Measurements from ENCODE around the gene ITPR3. TPM values are rescaled to one million over a fixed set of nuclear protein-coding genes. Genes with fewer than 3 reads are reported as not detected.

The ITPR3 gene
- total and polyA plus RNA-seq, 2 experiments from 2014 or later: 4.9 to 10.4 TPM

DNA sequence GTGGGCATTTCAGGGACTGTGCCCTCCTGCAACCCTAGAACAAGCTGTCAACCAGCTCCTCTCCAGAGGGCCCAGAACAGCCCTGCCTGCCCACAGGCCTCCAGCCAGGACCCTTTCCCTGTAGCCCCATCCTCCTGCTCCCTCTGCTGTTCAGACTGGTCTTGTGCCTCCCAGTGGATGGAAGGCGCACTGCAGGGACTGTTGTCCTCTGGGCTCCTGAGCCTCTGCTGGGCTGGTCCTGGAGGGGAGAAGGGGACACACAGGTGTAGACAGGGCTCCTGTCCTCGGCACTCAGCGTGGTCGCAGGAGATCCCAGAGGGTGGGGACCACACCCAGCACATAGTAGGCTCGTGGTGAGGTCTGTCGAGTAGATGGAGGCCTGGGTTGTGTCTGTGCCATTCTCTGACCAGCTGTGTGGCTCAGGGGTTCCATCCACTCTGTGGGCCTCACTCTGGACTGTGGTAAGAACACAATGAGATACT lies 11.5 kb downstream of the ITPR3 start:
- H3F3A ChIP-seq (ENCODE audit: insufficient read depth): no peaks in the 10 kb centered on the region
- H3K36me3 ChIP-seq (ENCODE audit: low read depth): no peaks in the 10 kb centered on the region
- H3K4me2 ChIP-seq (ENCODE audit: unreplicated experiment): no peak overlapping the region
- no peak overlapping the region for H3K4me3 ChIP-seq
- no peak overlapping the region for H3K9ac ChIP-seq
- peaks cover 10% of the 10 kb centered on the region for H3K4me1 ChIP-seq (ENCODE audit: insufficient read depth)
- no peaks in the 10 kb centered on the region for H3K27me3 ChIP-seq (replicated peaks; ENCODE audit: insufficient read depth)
- H3K9me2 ChIP-seq (ENCODE audit: insufficient read depth): no peaks in the 10 kb centered on the region
- H3K79me2 ChIP-seq (ENCODE audit: insufficient read depth): no peaks in the 10 kb centered on the region
- H3K27ac ChIP-seq: no peak overlapping the region
- TF ChIP-seq EZH2phosphoT487 (IDR thresholded peaks at IDR 0.05; ENCODE audit: insufficient read depth, low read depth): no peak
- TF ChIP-seq EZH2 (IDR thresholded peaks at IDR 0.05; ENCODE audit: insufficient read depth, poor library complexity, severe bottlenecking): no peak
- WGBS, 2 experiments (ENCODE audit: low coverage in 1 of 2, low lambda C conversion rate in 2 of 2, missing lambda C conversion rate in 2 of 2): 35 to 64% methylated on average over 3 to 6 of the region's 6 CpGs
- H4K20me1 ChIP-seq (ENCODE audit: insufficient read depth): no peaks in the 10 kb centered on the region
- DNase-seq: peak; percentile 69
- H3K9me3 ChIP-seq (ENCODE audit: low read depth): no peaks in the 10 kb centered on the region
- in situ Hi-C loops (cut with MboI): no loop called here
- no peak overlapping the region for H2AFZ ChIP-seq

DNA sequence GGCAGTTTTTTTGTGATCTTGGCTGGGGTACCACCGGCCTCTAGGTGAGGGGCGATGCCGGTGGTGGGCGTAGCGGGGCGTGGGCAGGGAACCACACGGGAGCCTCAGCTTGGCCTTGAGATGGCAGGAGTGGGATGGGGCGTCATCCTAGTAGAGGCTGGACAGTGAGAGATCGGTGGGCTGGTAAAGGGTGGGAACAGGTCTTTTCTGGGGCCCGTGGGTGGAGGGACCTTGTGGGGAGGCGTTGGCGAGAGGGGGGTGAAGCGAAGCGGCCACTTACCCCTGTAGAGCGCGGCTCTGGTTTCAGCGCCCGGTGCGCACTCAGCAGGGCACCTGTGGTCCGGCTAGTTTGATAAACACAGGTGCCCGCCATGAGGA lies 12.0 kb downstream of the ITPR3 start:
- peak overlapping the region; percentile 68 for H3K4me3 ChIP-seq
- no peak overlapping the region for H3K27ac ChIP-seq
- no peak for DNase-seq
- TF ChIP-seq EZH2phosphoT487 (IDR thresholded peaks at IDR 0.05; ENCODE audit: insufficient read depth, low read depth) (no peak), EZH2 (IDR thresholded peaks at IDR 0.05; ENCODE audit: insufficient read depth, poor library complexity, severe bottlenecking) (no peak)
- no peaks in the 10 kb centered on the region for H3F3A ChIP-seq (ENCODE audit: insufficient read depth)
- H3K9ac ChIP-seq: peak overlapping the region; percentile 62
- in situ Hi-C loops (cut with MboI): no loop called here
- WGBS, 2 experiments (ENCODE audit: low coverage in 1 of 2, low lambda C conversion rate in 2 of 2, missing lambda C conversion rate in 2 of 2): 36 to 40% methylated on average over 19 to 21 of the region's 21 CpGs
- H4K20me1 ChIP-seq (ENCODE audit: insufficient read depth): no peaks in the 10 kb centered on the region
- H3K4me1 ChIP-seq (ENCODE audit: insufficient read depth): peaks cover 7% of the 10 kb centered on the region
- H3K27me3 ChIP-seq (replicated peaks; ENCODE audit: insufficient read depth): no peaks in the 10 kb centered on the region
- H3K79me2 ChIP-seq (ENCODE audit: insufficient read depth): no peaks in the 10 kb centered on the region
- peak overlapping the region; percentile 62 for H2AFZ ChIP-seq
- no peaks in the 10 kb centered on the region for H3K9me3 ChIP-seq (ENCODE audit: low read depth)
- no peaks in the 10 kb centered on the region for H3K9me2 ChIP-seq (ENCODE audit: insufficient read depth)
- H3K36me3 ChIP-seq (ENCODE audit: low read depth): no peaks in the 10 kb centered on the region
- peak overlapping the region; percentile 62 for H3K4me2 ChIP-seq (ENCODE audit: unreplicated experiment)

DNA sequence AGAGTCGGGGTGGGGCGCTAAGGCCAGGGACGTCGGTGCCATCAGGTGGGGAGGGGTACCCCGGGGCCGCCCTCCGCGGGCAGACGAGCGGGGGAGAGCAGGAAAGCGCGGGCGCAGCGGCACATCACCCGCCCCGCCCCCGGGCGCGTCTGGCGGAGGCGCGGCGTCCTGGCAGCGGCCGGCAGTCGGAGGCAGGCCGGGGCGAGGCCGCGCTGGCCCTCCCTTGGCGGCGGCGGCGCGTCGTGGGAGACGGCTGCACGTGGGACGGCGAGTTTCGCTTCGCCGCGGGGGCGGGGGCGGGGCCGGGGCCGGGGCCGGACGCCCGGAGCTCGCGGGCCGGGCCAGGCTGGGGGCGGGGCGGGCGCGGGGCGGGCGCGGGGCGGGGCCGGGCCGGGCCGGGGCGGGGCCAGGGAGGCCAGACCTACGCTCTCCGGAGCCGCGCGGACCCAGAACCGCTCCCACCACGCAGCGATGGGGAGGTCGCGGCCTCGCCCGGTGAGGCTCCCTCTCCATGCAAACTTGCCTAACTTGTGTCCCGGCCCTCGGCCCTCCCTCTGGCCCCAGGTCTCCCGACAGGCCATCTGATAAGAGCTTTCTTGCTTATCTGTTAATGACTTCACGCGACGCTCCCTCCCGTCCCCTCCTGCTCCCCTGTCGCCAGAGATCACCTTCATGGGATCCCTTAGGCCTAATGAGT lies 12.5 kb downstream of the ITPR3 start:
- Histone ChIP-seq H3K9me3 (ENCODE audit: low read depth) (no peaks in the 10 kb centered on the region), H3K4me3 (peak overlapping the region; percentile 76), H3K4me2 (ENCODE audit: unreplicated experiment) (peak overlapping the region; percentile 84), H3K27ac (no peak overlapping the region), H3K79me2 (ENCODE audit: insufficient read depth) (no peaks in the 10 kb centered on the region), H3K9me2 (ENCODE audit: insufficient read depth) (no peaks in the 10 kb centered on the region), H3K27me3 (replicated peaks; ENCODE audit: insufficient read depth) (no peaks in the 10 kb centered on the region), H2AFZ (peak overlapping the region; percentile 87), H3K4me1 (ENCODE audit: insufficient read depth) (peaks cover 5% of the 10 kb centered on the region), H3F3A (ENCODE audit: insufficient read depth) (no peaks in the 10 kb centered on the region), H3K36me3 (ENCODE audit: low read depth) (no peaks in the 10 kb centered on the region), H4K20me1 (ENCODE audit: insufficient read depth) (no peaks in the 10 kb centered on the region), H3K9ac (peak overlapping the region; percentile 63)
- WGBS, 2 experiments (ENCODE audit: low coverage in 1 of 2, low lambda C conversion rate in 2 of 2, missing lambda C conversion rate in 2 of 2): 0 to 3% methylated on average over 3 to 30 of the region's 86 CpGs
- peak; percentile 84 for DNase-seq
- in situ Hi-C loops (cut with MboI): no loop called here
- TF ChIP-seq EZH2 (IDR thresholded peaks at IDR 0.05; ENCODE audit: insufficient read depth, poor library complexity, severe bottlenecking) (no peak), EZH2phosphoT487 (IDR thresholded peaks at IDR 0.05; ENCODE audit: insufficient read depth, low read depth) (no peak)

DNA sequence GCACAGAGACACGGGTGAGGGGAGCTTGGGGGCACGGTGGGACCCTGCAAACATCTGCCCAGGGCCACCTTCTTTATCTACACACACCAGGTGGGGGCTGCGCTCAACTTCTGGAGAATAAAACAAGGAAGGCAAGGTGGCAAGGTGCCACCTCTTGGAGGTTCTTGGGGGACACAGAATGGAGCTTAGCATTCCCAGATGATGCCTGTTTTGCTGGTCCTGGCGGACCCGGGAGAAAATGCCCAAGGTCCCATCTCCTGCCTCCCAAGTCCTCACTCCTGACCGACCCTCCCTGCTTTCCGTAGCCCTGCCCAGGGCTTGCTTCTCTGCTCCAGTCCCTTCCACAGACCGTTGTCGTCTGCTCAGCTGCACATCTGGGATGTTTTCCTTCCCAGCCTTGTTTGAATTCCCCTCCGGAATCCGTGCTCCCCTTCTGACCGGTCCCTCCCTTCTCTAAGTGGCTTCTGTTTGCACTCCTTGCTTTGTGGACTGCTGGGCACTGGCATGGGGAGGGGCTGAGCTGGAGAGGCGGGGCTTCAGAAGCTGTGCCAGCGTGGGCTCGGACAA lies 13.1 kb downstream of the ITPR3 start:
- no peaks in the 10 kb centered on the region for H3K79me2 ChIP-seq (ENCODE audit: insufficient read depth)
- H3F3A ChIP-seq (ENCODE audit: insufficient read depth): no peaks in the 10 kb centered on the region
- H3K36me3 ChIP-seq (ENCODE audit: low read depth): no peaks in the 10 kb centered on the region
- in situ Hi-C loops (cut with MboI): no loop called here
- H3K4me1 ChIP-seq (ENCODE audit: insufficient read depth): peaks cover 5% of the 10 kb centered on the region
- peak overlapping the region; percentile 87 for H2AFZ ChIP-seq
- WGBS, 2 experiments (ENCODE audit: low coverage in 1 of 2, low lambda C conversion rate in 2 of 2, missing lambda C conversion rate in 2 of 2): 27 to 28% methylated on average over 12 to 15 of the region's 15 CpGs
- peak; percentile 32 for DNase-seq
- peak overlapping the region; percentile 84 for H3K4me2 ChIP-seq (ENCODE audit: unreplicated experiment)
- peak overlapping the region; percentile 76 for H3K4me3 ChIP-seq
- H4K20me1 ChIP-seq (ENCODE audit: insufficient read depth): no peaks in the 10 kb centered on the region
- TF ChIP-seq EZH2phosphoT487 (IDR thresholded peaks at IDR 0.05; ENCODE audit: insufficient read depth, low read depth): no peak
- no peak for TF ChIP-seq EZH2 (IDR thresholded peaks at IDR 0.05; ENCODE audit: insufficient read depth, poor library complexity, severe bottlenecking)
- peak overlapping the region; percentile 63; the same call in 1 of the 2 replicates for H3K9ac ChIP-seq
- no peak overlapping the region for H3K27ac ChIP-seq
- no peaks in the 10 kb centered on the region for H3K9me2 ChIP-seq (ENCODE audit: insufficient read depth)
- no peaks in the 10 kb centered on the region for H3K27me3 ChIP-seq (replicated peaks; ENCODE audit: insufficient read depth)
- no peaks in the 10 kb centered on the region for H3K9me3 ChIP-seq (ENCODE audit: low read depth)

Measured in GM23248 (cell line).